Activated T-cell treated with anti-CD3 and anti-CD28 coated beads for 1 hour (primary cell): ENCODE results near the gene GARIN5B.
A peak's percentile ranks its signal among the peaks of the same experiment; 100 is the strongest.

Experiments
- DNase-seq: peaks from one replicate; pipeline ENCODE4 v3.0.0-alpha.2; 2020; ENCODE audit warnings: low read depth

GARIN5B gene

DNA sequence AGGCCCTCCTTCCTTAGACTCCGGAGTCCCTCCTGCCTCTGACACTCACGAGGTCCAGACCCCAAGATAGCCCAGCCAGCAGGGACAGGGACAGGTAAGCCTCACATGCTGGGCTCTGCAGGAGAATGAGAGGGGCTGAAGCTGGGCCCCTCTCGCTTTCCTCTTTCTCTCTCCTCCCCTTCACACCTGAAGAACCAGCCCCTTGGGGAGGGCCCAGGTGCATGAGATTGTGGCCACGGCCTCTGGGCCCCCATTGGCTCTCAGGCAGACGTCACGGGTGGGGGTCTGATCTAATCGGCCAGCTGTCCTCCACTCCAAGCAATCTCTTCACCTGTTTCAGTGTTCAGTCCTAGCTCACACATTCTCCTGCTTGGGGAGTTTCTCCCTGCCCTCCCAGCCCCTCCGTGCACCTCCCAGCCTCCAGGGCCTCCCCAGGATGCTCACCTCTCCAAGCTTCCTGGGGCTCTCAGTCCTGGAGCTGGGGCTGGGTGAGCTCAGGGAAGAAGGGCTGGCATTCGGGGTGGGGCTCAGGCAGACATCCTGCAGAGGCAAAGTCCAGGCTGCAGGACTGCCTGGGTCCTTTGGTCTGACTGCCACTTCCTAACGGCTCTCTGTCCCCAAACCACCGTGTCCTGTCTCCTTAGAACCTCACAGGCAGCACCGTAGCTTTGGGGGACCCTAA lies 40.7 kb downstream of the GARIN5B start:
- no peak for DNase-seq

DNA sequence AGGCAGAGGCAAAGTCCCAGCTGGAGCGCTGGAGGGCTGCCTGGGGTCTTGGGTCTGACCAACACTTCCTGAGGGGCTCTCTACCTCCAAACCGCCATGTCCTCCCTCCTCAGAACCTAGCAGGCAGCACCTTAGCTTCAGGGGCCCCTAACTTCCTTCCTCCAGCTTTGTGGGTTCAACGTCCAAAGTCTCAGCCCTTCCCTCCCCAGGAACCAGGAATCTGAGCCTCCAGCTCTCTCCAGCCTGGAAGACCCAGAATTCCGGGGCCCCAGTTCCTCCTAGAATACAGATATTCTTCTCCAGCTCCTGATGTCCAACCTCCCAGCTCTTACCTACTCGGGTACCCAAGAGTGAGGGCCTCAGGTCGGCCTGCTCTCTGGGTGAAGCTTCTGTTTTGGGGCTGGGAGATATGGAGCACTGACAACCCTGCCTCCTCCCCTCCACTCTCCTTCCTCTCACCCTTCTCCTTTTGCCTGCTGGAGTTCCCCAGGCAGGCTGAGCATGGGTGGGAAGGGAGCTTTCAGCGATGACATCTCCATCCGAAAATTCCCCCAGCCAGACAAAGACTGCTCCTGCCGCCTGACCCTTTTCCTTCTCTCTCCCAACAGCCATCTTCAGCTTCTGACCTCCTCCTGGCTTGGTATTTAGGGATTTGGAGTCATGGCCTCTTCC lies 41.5 kb downstream of the GARIN5B start:
- DNase-seq: no peak

DNA sequence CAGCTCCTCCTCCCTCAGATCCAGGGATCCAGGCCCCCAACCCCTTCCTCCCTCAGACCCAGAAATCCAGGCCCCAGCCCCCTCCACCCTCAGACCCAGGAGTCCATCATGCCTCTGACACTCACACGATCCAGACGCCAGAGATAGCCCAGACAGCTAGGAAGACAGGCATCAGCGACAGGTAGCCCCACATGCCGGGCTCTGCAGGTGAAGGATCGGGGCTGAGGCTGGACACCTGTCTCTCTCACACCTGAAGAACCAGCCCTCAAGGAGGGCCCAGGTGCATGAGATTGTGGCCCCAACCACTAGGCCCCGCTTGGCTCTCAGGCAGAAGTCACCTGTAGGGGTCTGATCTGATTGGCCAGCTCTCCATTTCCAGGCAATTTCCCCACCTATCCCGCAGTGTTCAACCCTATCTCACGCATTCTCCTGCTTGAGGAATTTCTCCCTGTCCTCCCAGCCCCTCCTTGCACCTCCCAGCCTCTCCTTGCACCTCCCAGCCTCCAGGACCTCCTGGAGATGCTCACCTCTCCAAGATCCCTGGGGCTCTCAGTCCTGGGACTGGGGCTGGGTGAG lies 42.1 kb downstream of the GARIN5B start:
- DNase-seq: no peak

DNA sequence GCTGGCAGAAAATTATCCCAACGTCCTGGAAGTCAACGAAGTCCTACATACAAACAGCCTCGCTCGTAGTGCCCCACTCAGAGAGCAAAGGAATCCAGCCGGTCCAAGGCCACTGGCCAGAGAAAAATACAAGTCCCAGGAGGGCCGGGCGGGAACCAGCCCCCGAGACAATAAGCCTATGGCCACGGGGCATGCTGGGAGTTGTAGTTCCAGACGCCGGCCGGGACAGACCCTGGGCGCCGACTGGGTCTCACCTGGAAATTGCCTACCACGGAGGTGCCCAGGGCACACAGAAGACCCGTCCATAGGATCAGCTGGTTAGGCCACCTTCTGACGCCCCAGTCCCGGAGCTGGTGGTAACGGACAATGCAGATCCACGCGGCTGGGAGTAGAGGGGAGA lies 43.3 kb downstream of the GARIN5B start:
- no peak for DNase-seq

DNA sequence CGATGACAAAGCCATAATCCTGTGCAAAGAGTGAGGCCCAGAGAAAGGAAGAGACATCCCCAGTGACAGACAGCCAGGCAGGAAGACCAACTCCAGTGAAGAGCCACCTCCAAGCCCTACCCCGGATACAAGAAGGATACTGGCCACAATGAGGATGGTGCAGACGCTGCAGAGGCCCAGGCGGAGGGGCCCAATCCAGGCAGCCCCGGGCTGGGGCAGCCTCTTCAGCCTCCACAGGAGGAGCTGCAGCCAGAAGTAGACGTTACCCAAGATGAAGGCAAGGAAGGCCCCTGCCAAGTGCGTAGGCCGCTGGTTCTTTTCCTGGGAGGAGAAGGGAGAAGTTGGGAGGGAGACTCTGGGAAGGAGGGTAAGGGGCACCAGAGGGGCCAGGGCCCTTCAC lies 46.4 kb downstream of the GARIN5B start:
- DNase-seq: no peak

DNA sequence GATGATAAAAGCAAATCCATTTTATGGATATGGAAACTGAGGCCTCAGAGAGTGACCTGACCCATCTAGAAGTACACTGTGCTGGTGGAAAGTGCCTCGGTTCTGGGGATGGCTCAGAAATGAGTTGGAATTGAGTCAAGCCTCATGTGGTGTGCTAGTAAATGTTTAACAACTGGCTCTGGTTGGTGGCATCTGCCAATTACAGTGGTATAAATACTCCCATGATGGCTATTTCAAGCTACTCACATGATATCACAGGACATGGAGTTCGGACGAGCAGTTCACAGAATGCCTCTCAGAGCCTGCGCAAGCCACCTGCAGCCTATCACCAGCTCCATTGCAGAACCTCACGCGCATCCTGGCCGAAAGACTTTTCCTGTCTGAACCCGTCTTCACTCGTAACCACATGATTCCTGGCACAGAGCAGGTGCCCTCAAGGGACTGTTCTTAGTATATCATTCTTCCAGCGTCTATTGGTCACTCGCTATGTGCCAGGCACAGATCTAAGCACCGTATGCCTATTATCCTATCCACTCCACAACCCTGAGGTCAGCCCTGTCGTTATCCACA lies 47.0 kb downstream of the GARIN5B start:
- no peak for DNase-seq

DNA sequence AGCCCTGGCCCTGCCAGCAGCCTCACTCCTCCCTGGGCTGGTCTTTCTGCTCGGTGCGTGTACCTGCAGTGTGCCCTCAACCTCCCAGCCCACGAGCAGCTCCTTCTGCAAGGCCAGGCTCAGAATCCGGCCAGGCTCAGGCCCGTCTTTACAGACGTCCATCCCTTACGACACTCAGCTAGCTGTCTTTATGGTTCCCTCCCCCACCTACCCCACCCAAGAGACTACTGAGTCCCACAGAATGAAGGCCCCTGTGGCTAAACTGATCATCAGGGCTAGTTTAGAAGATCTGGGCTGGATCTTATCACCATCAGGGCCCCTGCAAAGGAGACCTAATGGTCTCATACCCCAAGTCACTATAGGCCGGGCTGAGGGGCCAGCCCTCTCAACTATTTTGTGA lies 48.7 kb downstream of the GARIN5B start:
- DNase-seq: no peak

DNA sequence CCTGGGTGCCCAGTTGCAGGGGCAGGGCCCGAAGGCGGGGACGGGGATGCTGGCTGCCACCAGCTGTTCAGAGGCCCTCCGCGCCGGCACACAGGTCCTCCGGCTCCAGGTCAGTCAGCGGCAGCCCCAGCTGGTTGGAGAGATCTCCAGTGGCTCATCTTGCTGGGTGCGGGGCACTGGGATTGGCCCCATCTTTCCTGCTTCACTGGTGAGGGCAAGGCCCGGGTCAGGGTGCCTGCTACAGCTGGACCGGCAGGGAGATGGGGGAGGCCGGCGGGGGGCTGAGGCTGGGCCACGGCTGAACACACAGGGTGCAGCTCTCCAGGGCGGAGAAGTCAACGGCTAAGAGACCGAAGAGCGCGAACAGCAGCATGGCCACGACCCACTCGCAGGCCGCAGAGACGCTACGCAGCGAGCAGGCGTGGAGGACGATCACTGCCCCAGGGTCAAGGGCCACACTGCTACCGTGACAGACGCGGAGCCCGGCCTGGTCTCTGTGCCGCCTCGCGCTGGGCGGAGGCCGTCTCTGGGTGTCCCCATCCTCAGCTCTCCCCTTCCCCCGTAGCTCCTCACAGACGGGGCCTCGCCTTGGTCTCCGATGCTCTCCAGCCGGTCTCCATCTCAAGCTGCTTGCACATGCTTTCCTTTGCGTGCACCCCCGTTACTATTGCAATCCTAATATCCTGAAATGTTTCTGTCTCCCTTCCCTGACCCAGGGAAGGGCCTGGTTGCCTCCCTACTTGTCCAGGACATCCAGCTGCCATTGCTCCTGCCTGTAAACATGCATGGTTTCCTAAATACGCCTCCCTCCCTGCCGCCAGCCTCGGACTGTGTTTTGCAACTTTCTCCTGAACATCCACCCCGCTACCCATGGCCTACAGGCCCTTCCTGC lies 50.2 kb downstream of the GARIN5B start:
- DNase-seq: no peak

DNA sequence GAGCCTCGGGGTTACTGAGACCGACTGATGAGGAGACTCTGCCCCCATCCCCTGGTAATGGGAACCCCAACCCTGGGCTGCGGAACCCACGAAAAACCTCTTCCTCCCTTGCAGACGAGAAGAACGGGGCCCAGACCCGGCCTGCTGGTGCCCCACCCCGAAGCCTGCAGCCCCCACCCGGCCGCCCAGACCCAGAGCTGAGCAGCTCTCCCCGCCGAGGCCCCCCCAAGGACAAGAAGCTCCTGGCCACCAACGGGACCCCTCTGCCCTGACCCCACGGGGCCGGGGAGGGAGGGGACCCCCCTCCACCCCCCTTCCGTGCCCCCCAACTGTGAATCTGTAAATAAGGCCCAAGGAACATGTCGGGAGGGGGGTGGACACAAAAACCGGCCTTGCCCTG lies 51.3 kb downstream of the GARIN5B start:
- no peak for DNase-seq

DNA sequence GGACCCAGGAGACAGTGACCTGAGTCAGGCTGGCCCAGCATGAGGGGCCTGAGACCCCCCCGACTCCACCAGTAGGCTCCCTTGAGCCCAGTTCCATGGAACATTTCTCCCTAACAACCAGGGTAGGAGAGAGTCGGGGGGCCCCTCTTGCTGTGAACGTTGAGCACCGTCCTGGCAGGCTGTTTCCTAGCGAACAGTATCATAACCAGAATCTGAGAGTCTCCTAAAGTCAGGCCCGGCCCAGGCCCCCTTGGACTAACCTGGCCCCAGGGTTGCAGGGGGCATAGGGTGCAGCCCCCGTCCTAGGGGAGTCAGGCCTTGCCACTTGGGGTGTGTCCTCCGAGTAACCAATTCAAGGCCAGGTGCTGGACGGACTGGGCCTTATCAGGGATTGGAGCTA lies 51.7 kb downstream of the GARIN5B start:
- no peak for DNase-seq

DNA sequence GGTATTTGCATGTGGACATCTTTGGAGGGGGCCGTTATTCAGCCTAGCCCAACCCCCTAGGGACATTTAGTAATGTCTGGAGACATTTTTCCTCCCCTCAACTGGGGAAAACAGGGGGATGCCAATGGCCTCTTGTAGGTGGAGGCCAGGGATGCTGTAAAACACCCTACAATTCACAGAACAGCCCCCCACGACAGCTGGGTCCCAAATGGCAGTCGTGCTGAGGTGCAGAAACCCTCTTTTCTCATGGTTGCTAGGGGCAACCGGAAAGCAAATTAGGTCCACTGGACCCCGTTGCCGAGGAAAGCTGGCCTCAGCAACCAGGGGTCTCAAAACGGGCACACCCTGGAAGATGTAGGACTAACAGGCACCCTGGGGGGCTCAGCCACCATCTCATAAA lies 52.6 kb downstream of the GARIN5B start:
- DNase-seq: no peak

DNA sequence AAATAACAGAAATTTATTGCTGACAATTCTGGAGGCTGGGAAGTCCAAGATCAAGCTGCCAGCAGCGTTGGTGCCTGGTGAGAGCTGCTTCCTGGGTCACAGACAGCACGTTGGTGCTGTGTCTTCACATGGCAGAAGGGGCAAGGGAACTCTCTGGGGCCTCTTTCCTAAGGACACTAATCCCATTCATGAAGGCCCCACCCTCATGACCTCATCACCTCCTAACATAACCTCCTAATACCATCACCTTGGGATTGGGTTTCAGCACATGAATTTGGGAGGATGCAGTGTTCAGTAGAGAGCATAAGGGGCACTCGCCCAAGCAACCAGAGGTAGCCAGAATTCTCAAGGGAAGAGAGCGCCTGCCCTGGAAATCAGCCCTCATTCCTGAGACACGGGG lies 53.6 kb downstream of the GARIN5B start:
- no peak for DNase-seq

DNA sequence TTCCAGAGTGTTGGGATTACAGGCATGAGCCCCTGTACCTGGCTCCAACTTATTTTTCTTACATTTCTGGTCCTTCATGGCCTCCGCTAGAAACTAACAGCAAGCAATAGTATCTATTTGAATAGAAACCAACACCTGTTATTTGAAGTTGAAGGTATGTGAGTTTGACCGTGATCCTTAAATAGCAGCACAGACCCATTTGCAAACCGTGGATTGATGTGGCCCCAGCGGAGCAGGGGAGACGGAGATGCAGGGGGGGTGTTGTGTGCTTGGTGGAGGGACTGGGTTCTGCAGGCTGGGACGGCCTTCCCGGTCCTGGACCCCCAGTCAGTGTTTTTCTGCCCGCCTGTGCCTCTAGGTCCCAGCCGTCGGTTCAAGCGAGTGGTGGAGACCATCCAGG lies 54.8 kb downstream of the GARIN5B start:
- DNase-seq: no peak

DNA sequence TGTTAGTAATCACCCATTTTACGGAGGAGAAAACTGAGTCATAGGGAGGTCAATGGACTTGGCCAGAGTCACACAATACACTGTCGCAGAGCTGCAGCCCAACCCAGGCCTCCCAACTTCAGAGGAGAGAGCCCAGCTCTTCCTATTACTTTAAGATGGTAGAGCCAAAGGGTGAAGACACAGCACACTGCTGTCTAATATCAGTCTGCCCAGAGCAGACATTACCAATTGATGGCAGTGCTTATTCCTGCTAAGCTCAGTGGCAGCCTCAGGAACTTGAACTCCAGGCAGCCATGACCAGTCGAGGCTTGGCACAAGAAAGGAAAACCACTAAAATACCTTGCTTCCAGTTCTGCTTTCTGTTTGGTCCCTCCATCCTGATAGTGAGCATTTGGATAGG lies 56.3 kb downstream of the GARIN5B start:
- no peak for DNase-seq

DNA sequence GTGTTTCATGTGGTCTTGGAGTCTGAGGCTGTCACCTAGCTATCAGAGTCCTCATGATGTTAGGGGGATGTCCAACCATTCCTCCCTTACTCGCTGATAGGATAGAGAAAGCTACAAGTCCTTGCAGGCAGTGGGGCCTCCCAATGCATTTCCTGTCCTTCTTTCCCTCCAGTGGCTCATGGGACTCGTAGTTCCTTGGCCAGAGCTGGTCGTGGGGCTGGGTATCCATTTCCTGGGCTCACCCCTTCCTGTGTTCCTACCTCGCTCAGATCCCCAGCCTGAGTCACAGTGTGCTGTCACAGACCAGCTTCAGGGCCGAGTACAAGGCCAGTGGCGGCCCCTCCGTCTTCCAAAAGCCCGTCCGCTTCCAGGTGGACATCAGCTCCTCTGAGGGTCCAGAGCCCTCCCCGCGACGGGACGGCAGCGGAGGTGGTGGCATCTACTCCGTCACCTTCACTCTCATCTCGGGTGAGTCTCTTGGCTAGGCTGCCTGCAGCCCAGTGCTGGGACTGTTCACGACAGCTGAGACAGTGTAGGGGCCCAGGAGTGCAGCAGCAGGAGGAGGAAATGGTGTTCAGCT lies 57.0 kb downstream of the GARIN5B start:
- DNase-seq: no peak

DNA sequence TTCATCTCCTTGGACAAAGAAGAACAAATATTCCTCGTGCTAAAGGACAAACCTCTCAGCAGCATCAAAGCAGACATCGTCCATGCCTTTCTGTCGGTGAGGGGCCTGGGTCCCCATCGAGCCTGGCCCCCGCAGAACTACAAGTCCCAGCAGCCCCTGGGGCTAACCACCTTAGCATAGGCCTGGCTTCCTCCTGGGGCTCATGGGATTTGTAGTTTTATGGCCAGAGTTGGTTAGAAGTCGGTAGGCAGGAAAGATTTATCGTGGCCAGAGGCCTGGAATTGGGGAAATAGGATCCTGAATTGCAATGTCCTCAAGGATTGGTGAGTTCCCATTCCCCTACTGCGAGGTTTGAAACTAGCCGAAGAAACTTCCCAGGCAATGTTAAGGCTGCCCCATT lies 57.6 kb downstream of the GARIN5B start:
- peak; percentile 35 for DNase-seq

DNA sequence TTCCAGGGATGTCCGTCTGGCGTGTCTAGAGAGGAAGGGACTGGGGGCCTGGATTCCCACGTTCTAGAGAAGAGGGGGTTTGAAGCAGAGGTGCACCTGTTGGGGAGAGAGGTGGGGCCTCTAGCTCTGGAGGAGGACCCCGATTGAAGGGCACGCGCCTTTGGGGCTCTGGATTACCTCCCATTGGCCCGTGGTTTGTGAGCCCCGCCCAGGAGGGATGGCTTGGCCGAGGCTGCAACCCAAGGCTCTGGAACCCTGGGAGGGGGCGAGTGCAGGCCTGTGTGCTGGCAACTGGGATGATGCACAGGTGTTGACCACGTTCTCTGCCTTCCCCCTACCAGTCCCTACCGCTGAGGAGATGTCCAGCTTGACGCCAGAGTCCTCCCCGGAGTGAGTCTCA lies 58.1 kb downstream of the GARIN5B start:
- no peak for DNase-seq
